Mesenchymal stem cell (in vitro differentiated cells and primary cell): ENCODE measurements around the gene RBMS3.
"Not testable (repeated sequence)": the region's sequence is repeated elsewhere in the genome, so short reads cannot be mapped to it uniquely, and the experiment has no call there.

Experiments
- DNase-seq: peaks from one replicate; pipeline ENCODE4 v3.0.0-alpha.2; 2013
- H2AFZ ChIP-seq: one replicate; pipeline ENCODE4 v1.6.1; 2013; ENCODE audit warnings: low read depth, mild to moderate bottlenecking, control low read depth, inconsistent platforms, low read length, moderate library complexity
- H2AK5ac ChIP-seq: 2 replicates; pipeline ENCODE4 v1.6.1; 2013; ENCODE audit warnings: low read length, moderate library complexity, mild to moderate bottlenecking, inconsistent platforms; ENCODE audit not compliant: severe bottlenecking
- H2BK120ac ChIP-seq: one replicate; pipeline ENCODE4 v1.6.1; 2013; ENCODE audit warnings: low read depth, mild to moderate bottlenecking, inconsistent platforms, low read length, moderate library complexity
- H2BK12ac ChIP-seq, 2 experiments: one replicate each; pipeline ENCODE4 v1.6.1; 2013; ENCODE audit warnings: inconsistent platforms in 2 of 2, low read length in 2 of 2, mild to moderate bottlenecking in 2 of 2, moderate library complexity in 2 of 2, control low read depth in 1 of 2
- H2BK15ac ChIP-seq: one replicate; pipeline ENCODE4 v1.6.1; 2013; ENCODE audit warnings: mild to moderate bottlenecking, low read depth, inconsistent platforms; ENCODE audit not compliant: poor library complexity, severe bottlenecking
- H2BK5ac ChIP-seq: 2 replicates; pipeline ENCODE4 v1.6.1; 2013; ENCODE audit warnings: low read depth, mild to moderate bottlenecking, low read length, control low read depth, inconsistent platforms; ENCODE audit not compliant: poor library complexity, severe bottlenecking
- H3K14ac ChIP-seq, 2 experiments: one replicate each; pipeline ENCODE4 v1.6.1; 2013; ENCODE audit warnings: inconsistent platforms in 2 of 2, low read length in 2 of 2, control low read depth in 1 of 2, mild to moderate bottlenecking in 1 of 2, moderate library complexity in 1 of 2
- H3K18ac ChIP-seq, 2 experiments: one replicate each; pipeline ENCODE4 v1.6.1; 2013; ENCODE audit warnings: inconsistent platforms in 2 of 2, low read length in 2 of 2, control low read depth in 1 of 2, low read depth in 1 of 2, mild to moderate bottlenecking in 1 of 2
- H3K23ac ChIP-seq, 2 experiments: one replicate each; pipeline ENCODE4 v1.6.1; 2013; ENCODE audit warnings: inconsistent platforms in 2 of 2, low read length in 2 of 2, mild to moderate bottlenecking in 2 of 2, moderate library complexity in 2 of 2, control low read depth in 1 of 2
- H3K27ac ChIP-seq: 2 replicates; pipeline ENCODE4 v1.5.1; 2013; ENCODE audit warnings: mild to moderate bottlenecking, moderate library complexity, low read length, control low read depth, inconsistent platforms; ENCODE audit not compliant: poor library complexity, severe bottlenecking
- H3K27me3 ChIP-seq, 2 experiments: 2 replicates each; pipeline versions ENCODE4 v1.6.1 to v1.7.0; 2013; ENCODE audit warnings: low read length in 2 of 2, mild to moderate bottlenecking in 2 of 2, moderate library complexity in 2 of 2, control low read depth in 1 of 2, inconsistent platforms in 1 of 2; ENCODE audit not compliant: control insufficient read depth in 1 of 2, insufficient read depth in 1 of 2
- H3K36me3 ChIP-seq, 2 experiments: 2 replicates each; pipeline versions ENCODE4 v1.6.1 to v1.7.0; 2013; ENCODE audit warnings: low read length in 2 of 2, control low read depth in 1 of 2, inconsistent platforms in 1 of 2, low read depth in 1 of 2, mild to moderate bottlenecking in 1 of 2; ENCODE audit not compliant: insufficient read depth in 2 of 2, control insufficient read depth in 1 of 2
- H3K4ac ChIP-seq, 2 experiments: one replicate each; pipeline ENCODE4 v1.6.1; 2013; ENCODE audit warnings: inconsistent platforms in 2 of 2, low read length in 2 of 2, mild to moderate bottlenecking in 2 of 2, moderate library complexity in 2 of 2, control low read depth in 1 of 2, low read depth in 1 of 2
- H3K4me1 ChIP-seq: 2 replicates; pipeline ENCODE4 v1.6.1; 2013; ENCODE audit warnings: low read depth, low read length, control low read depth; ENCODE audit not compliant: control insufficient read depth, insufficient read depth
- H3K4me2 ChIP-seq: 2 replicates; pipeline ENCODE4 v1.6.1; 2013; ENCODE audit warnings: low read length, mild to moderate bottlenecking, inconsistent platforms; ENCODE audit not compliant: poor library complexity, severe bottlenecking
- H3K4me3 ChIP-seq, 2 experiments: 2 replicates each; pipeline versions ENCODE4 v1.5.1 to v1.7.0; 2013; ENCODE audit warnings: low read length in 2 of 2, mild to moderate bottlenecking in 2 of 2, control low read depth in 1 of 2, low read depth in 1 of 2; ENCODE audit not compliant: insufficient read depth in 1 of 2
- H3K79me1 ChIP-seq: replicated peaks from 2 replicates; pipeline ENCODE4 v1.6.1; 2013; ENCODE audit warnings: mild to moderate bottlenecking, control low read depth, low read length, inconsistent platforms; ENCODE audit not compliant: poor library complexity, severe bottlenecking
- H3K9ac ChIP-seq: 2 replicates; pipeline ENCODE4 v1.7.0; 2013; ENCODE audit warnings: mild to moderate bottlenecking, low read length, moderate library complexity
- H3K9me3 ChIP-seq: 2 replicates; pipeline ENCODE4 v1.7.0; 2013; ENCODE audit warnings: mild to moderate bottlenecking, low read length; ENCODE audit not compliant: control insufficient read depth
- H4K8ac ChIP-seq: one replicate; pipeline ENCODE4 v1.6.1; 2013; ENCODE audit warnings: inconsistent platforms, mild to moderate bottlenecking, low read length, moderate library complexity
- H4K91ac ChIP-seq: one replicate; pipeline ENCODE4 v1.6.1; 2013; ENCODE audit warnings: mild to moderate bottlenecking, low read length, inconsistent platforms
- WGBS: methylation state at CpG from one replicate; pipeline ENCODE4 v1.1.7; 2013; ENCODE audit warnings: mixed read lengths; 5-methylcytosine and 5-hydroxymethylcytosine counted together

Gene RBMS3

GRCh38 chr3:29473481-29474170 lies 192.8 kb downstream of the RBMS3 start:
- not testable (repeated sequence) for H4K91ac ChIP-seq, H3K27ac ChIP-seq, H3K27me3 ChIP-seq, H3K4me3 ChIP-seq, H3K14ac ChIP-seq, H3K9ac ChIP-seq, H3K9me3 ChIP-seq, H3K23ac ChIP-seq, H3K4me1 ChIP-seq, H3K4ac ChIP-seq, H4K8ac ChIP-seq, H2BK12ac ChIP-seq, DNase-seq, H3K4me2 ChIP-seq, H2BK120ac ChIP-seq, H2AK5ac ChIP-seq, H2AFZ ChIP-seq, H2BK5ac ChIP-seq
- H2BK15ac ChIP-seq = peak overlapping the region; percentile 69
- H3K36me3 ChIP-seq = peaks cover 0 to 11% of the 10 kb centered on the region in 2 experiments
- WGBS = 95% methylated on average over 39 of the region's 41 CpGs
- peaks cover 19% of the 10 kb centered on the region for H3K79me1 ChIP-seq
- H3K18ac ChIP-seq = peak overlapping the region in 1 of 2 experiments; percentile 12

GRCh38 chr3:29475305-29475840 lies 194.5 kb downstream of the RBMS3 start:
- H2BK15ac ChIP-seq = no peak overlapping the region
- H3K9ac ChIP-seq = no peak overlapping the region
- 89% methylated on average over 8 of the region's 9 CpGs for WGBS
- H3K4me3 ChIP-seq = no peak overlapping the region
- no peak overlapping the region for H3K4ac ChIP-seq
- H2AFZ ChIP-seq = no peak overlapping the region
- no peak overlapping the region for H4K91ac ChIP-seq
- no peak for DNase-seq
- H2AK5ac ChIP-seq = no peak overlapping the region
- peaks cover 21% of the 10 kb centered on the region for H3K79me1 ChIP-seq
- no peak overlapping the region for H2BK5ac ChIP-seq
- no peak overlapping the region for H4K8ac ChIP-seq
- H3K4me1 ChIP-seq = peaks cover 3% of the 10 kb centered on the region
- no peak overlapping the region for H3K23ac ChIP-seq
- H3K9me3 ChIP-seq = no peaks in the 10 kb centered on the region
- H3K27ac ChIP-seq = no peak overlapping the region
- H2BK12ac ChIP-seq = no peak overlapping the region
- no peak overlapping the region for H3K14ac ChIP-seq
- H3K4me2 ChIP-seq = no peak overlapping the region
- peaks cover 0 to 11% of the 10 kb centered on the region in 2 experiments for H3K36me3 ChIP-seq
- no peaks in the 10 kb centered on the region for H3K27me3 ChIP-seq
- H3K18ac ChIP-seq = no peak overlapping the region
- H2BK120ac ChIP-seq = no peak overlapping the region

GRCh38 chr3:29475854-29476253 lies 195.0 kb downstream of the RBMS3 start:
- Histone ChIP-seq H3K4ac (no peak overlapping the region), H2BK120ac (no peak overlapping the region), H3K9ac (no peak overlapping the region), H3K14ac (no peak overlapping the region), H3K4me2 (no peak overlapping the region), H3K18ac (no peak overlapping the region), H4K8ac (no peak overlapping the region), H4K91ac (no peak overlapping the region), H2BK15ac (no peak overlapping the region), H3K9me3 (no peaks in the 10 kb centered on the region), H3K27ac (no peak overlapping the region), H3K27me3 (no peaks in the 10 kb centered on the region), H3K79me1 (peaks cover 24% of the 10 kb centered on the region), H2AK5ac (no peak overlapping the region), H3K4me1 (peaks cover 3% of the 10 kb centered on the region), H2AFZ (no peak overlapping the region), H3K36me3 (peaks cover 0 to 11% of the 10 kb centered on the region in 2 experiments), H2BK5ac (no peak overlapping the region), H3K4me3 (no peak overlapping the region), H2BK12ac (peak overlapping the region in 1 of 2 experiments; percentile 6), H3K23ac (no peak overlapping the region)
- DNase-seq = no peak

- 96% methylated on average over 3 of the region's 3 CpGs for WGBS
Measured at GRCh38 chr3:29478611-29479010, 197.7 kb downstream of the RBMS3 start.

More at GRCh38 chr3:29478611-29479010, 197.7 kb downstream of the RBMS3 start:
- no peak overlapping the region for H3K4me2 ChIP-seq
- no peak overlapping the region for H2BK15ac ChIP-seq
- no peak overlapping the region for H4K8ac ChIP-seq
- no peak overlapping the region for H3K9ac ChIP-seq
- no peak overlapping the region for H3K18ac ChIP-seq
- H2AK5ac ChIP-seq = no peak overlapping the region
- H3K4me1 ChIP-seq = peaks cover 3% of the 10 kb centered on the region
- H2BK5ac ChIP-seq = no peak overlapping the region
- H3K23ac ChIP-seq = no peak overlapping the region
- no peaks in the 10 kb centered on the region for H3K27me3 ChIP-seq
- no peak overlapping the region for H2AFZ ChIP-seq
- H2BK120ac ChIP-seq = no peak overlapping the region
- peaks cover 25% of the 10 kb centered on the region for H3K79me1 ChIP-seq
- H3K14ac ChIP-seq = no peak overlapping the region
- no peak overlapping the region for H4K91ac ChIP-seq
- peaks cover 0 to 3% of the 10 kb centered on the region in 2 experiments for H3K36me3 ChIP-seq
- H3K4me3 ChIP-seq = no peak overlapping the region
- H3K27ac ChIP-seq = no peak overlapping the region
- H3K9me3 ChIP-seq = no peaks in the 10 kb centered on the region
- no peak overlapping the region for H2BK12ac ChIP-seq
- DNase-seq = no peak
- H3K4ac ChIP-seq = no peak overlapping the region
